IMR-90 (cell line): ENCODE data around the gene PHOSPHO1. TPM values are rescaled to one million over a fixed set of nuclear protein-coding genes. Genes with fewer than 3 reads are reported as not detected.

Source experiments
- ATAC-seq: fragments of 200-7000 bp; cut with Tn5 transposase; 2 replicates; pipeline ENCODE4 v1.9.1; 2020; ENCODE audit warnings: low read depth, mild to moderate bottlenecking, moderate library complexity
- BruUV-seq: library from RNA; stranded (reverse); fragments of 400-500 nt; replicated peaks from 2 replicates; lab custom pipeline; 2021; lab: Mats Ljungman, UMichigan
- CTCF ChIA-PET: fragments of 300-600 bp; formaldehyde crosslinking; extraction: SDS; loops from one replicate; lab custom pipeline; 2021; ENCODE audit warnings: antibody characterized with exemption; lab: Yijun Ruan, JAX
- POLR2A ChIA-PET: fragments of 300-600 bp; sonication (Branson Sonifier 250); formaldehyde crosslinking; loops from one replicate; lab custom pipeline; 2022; ENCODE audit warnings: antibody characterized with exemption; ENCODE audit not compliant: unreplicated experiment; lab: Charles Lee
- DNase-seq: peaks from one replicate; pipeline ENCODE4 v3.0.0; 2013
- H2AFZ ChIP-seq: replicated peaks from 2 replicates; pipeline ENCODE3; 2013; ENCODE audit warnings: low read length, mild to moderate bottlenecking; ENCODE audit not compliant: poor library complexity
- H2AK5ac ChIP-seq: 2 replicates; pipeline ENCODE4 v1.6.1; 2013; ENCODE audit warnings: low read depth, low read length, inconsistent platforms
- H2AK9ac ChIP-seq: replicated peaks from 2 replicates; pipeline ENCODE3; 2013; ENCODE audit warnings: mild to moderate bottlenecking, low read depth, low read length, moderate library complexity; ENCODE audit not compliant: poor library complexity
- H2BK120ac ChIP-seq: 2 replicates; pipeline ENCODE4 v1.6.1; 2013; ENCODE audit warnings: low read depth, low read length, inconsistent platforms
- H2BK15ac ChIP-seq: 3 replicates; pipeline ENCODE4 v1.6.1; 2013; ENCODE audit warnings: low read depth, low read length, inconsistent platforms
- H2BK20ac ChIP-seq: 2 replicates; pipeline ENCODE4 v1.6.1; 2013; ENCODE audit warnings: low read depth, mild to moderate bottlenecking, inconsistent platforms, low read length, moderate library complexity
- H2BK5ac ChIP-seq: 2 replicates; pipeline ENCODE4 v1.6.1; 2013; ENCODE audit warnings: mild to moderate bottlenecking, low read depth, low read length, inconsistent platforms; ENCODE audit not compliant: poor library complexity, severe bottlenecking
- H3K14ac ChIP-seq: replicated peaks from 2 replicates; pipeline ENCODE4 v1.6.1; 2013; ENCODE audit warnings: low read depth, low read length, inconsistent platforms
- H3K18ac ChIP-seq: 2 replicates; pipeline ENCODE4 v1.6.1; 2013; ENCODE audit warnings: low read depth, low read length, control low read depth
- H3K23ac ChIP-seq: 2 replicates; pipeline ENCODE4 v1.6.1; 2013; ENCODE audit warnings: low read depth, low read length, inconsistent platforms
- H3K27ac ChIP-seq: 2 replicates; pipeline ENCODE4 v1.5.1; 2013; ENCODE audit warnings: mild to moderate bottlenecking, control low read depth, low read length; ENCODE audit not compliant: insufficient read depth
- H3K27me3 ChIP-seq: 2 replicates; pipeline ENCODE4 v1.6.1; 2013; ENCODE audit warnings: low read length; ENCODE audit not compliant: control insufficient read depth, insufficient read depth
- H3K36me3 ChIP-seq: 2 replicates; pipeline ENCODE4 v1.6.1; 2013; ENCODE audit warnings: low read length, mixed read lengths; ENCODE audit not compliant: control insufficient read depth, insufficient read depth
- H3K4ac ChIP-seq: 2 replicates; pipeline ENCODE4 v1.6.1; 2013; ENCODE audit warnings: low read depth, low read length, inconsistent platforms
- H3K4me1 ChIP-seq: 2 replicates; pipeline ENCODE4 v1.6.1; 2013; ENCODE audit warnings: low read length, mixed read lengths; ENCODE audit not compliant: control insufficient read depth, insufficient read depth
- H3K4me2 ChIP-seq: 2 replicates; pipeline ENCODE4 v1.6.1; 2013; ENCODE audit warnings: low read depth, mild to moderate bottlenecking, control low read depth, low read length, moderate library complexity
- H3K4me3 ChIP-seq: 2 replicates; pipeline ENCODE4 v1.5.1; 2013; ENCODE audit warnings: low read depth, mild to moderate bottlenecking, control low read depth, low read length, moderate library complexity; ENCODE audit not compliant: insufficient read depth
- H3K56ac ChIP-seq: 2 replicates; pipeline ENCODE4 v1.6.1; 2013; ENCODE audit warnings: low read length, inconsistent platforms; ENCODE audit not compliant: insufficient read depth; ENCODE audit errors: extremely low read depth
- H3K79me1 ChIP-seq, 2 experiments: 2 replicates each; pipeline ENCODE4 v1.6.1; 2013; ENCODE audit warnings: low read length in 2 of 2, inconsistent platforms in 1 of 2, low read depth in 1 of 2
- H3K9ac ChIP-seq: 2 replicates; pipeline ENCODE4 v1.6.1; 2013; ENCODE audit warnings: low read depth, low read length, control low read depth
- H3K9me1 ChIP-seq: 2 replicates; pipeline ENCODE4 v1.6.1; 2013; ENCODE audit warnings: low read length, inconsistent platforms; ENCODE audit not compliant: insufficient read depth
- H3K9me3 ChIP-seq: 2 replicates; pipeline ENCODE4 v1.6.1; 2013; ENCODE audit warnings: low read length; ENCODE audit not compliant: control insufficient read depth, insufficient read depth
- H4K20me1 ChIP-seq: 2 replicates; pipeline ENCODE4 v1.6.1; 2013; ENCODE audit warnings: low read length, inconsistent platforms; ENCODE audit not compliant: insufficient read depth
- H4K5ac ChIP-seq: 2 replicates; pipeline ENCODE4 v1.6.1; 2013; ENCODE audit warnings: mild to moderate bottlenecking, low read depth, low read length, control low read depth
- H4K8ac ChIP-seq, 2 experiments: 2 replicates each; pipeline ENCODE4 v1.6.1; 2013; ENCODE audit warnings: low read depth in 2 of 2, low read length in 2 of 2, control low read depth in 1 of 2, inconsistent platforms in 1 of 2
- H4K91ac ChIP-seq: 2 replicates; pipeline ENCODE4 v1.6.1; 2013; ENCODE audit warnings: low read depth, low read length, inconsistent platforms; ENCODE audit not compliant: insufficient read depth
- BHLHE40 ChIP-seq: fragments of 150-350 bp; IDR thresholded peaks from 2 replicates; pipeline ENCODE4 v1.6.1; 2016; ENCODE audit warnings: mild to moderate bottlenecking, low read depth, low read length
- CEBPB ChIP-seq: IDR thresholded peaks from 2 replicates; pipeline ENCODE4 v1.6.1; 2012; ENCODE audit warnings: low read depth, low read length, improper control_type of control experiment
- CHD1 ChIP-seq: IDR thresholded peaks from 2 replicates; pipeline ENCODE4 v1.6.1; 2012; ENCODE audit warnings: low read depth, low read length, improper control_type of control experiment
- MAZ ChIP-seq: IDR thresholded peaks from 2 replicates; pipeline ENCODE4 v1.6.1; 2012; ENCODE audit warnings: low read depth, mild to moderate bottlenecking, low read length, improper control_type of control experiment, moderate library complexity, borderline replicate concordance
- MXI1 ChIP-seq: IDR thresholded peaks from 2 replicates; pipeline ENCODE4 v1.6.1; 2012; ENCODE audit warnings: low read depth, mild to moderate bottlenecking, low read length, moderate library complexity, borderline replicate concordance
- NFE2L2 ChIP-seq: fragments of 150-350 bp; IDR thresholded peaks from 2 replicates; pipeline ENCODE4 v1.6.1; 2016; ENCODE audit warnings: low read depth, mild to moderate bottlenecking, low read length
- USF2 ChIP-seq: fragments of 150-350 bp; IDR thresholded peaks from 2 replicates; pipeline ENCODE4 v1.6.1; 2017; ENCODE audit warnings: mild to moderate bottlenecking, antibody characterized with exemption, low read length, low read depth
- WGBS, 2 experiments: methylation state at CpG; one replicate each; pipeline versions ENCODE4 v1.1.5 to v1.1.7; 2013; ENCODE audit warnings: missing lambda C conversion rate in 2 of 2; ENCODE audit not compliant: insufficient read length in 1 of 2; ENCODE audit errors: extremely low coverage in 2 of 2; 5-methylcytosine and 5-hydroxymethylcytosine counted together
- dilution Hi-C: fragments of 300-500 bp; cut with HindIII; formaldehyde crosslinking; loops from one replicate; pipeline ENCODE4 v1.14.3; 2018; ENCODE audit warnings: low sequenced_read_pairs; ENCODE audit not compliant: unreplicated experiment
- in situ Hi-C: fragments of 300-500 bp; cut with MboI; formaldehyde crosslinking; loops from 3 replicates; pipeline ENCODE4 v1.14.3; 2019; ENCODE audit warnings: low sequenced_read_pairs, inconsistent platforms, mixed read lengths
- intact Hi-C: fragments of 100-400 bp; cut with micrococcal nuclease; formaldehyde crosslinking; loops from 2 replicates; pipeline ENCODE4 v1.10.0; 2022
- polyA plus RNA-seq, 3 experiments: library from polyadenylated mRNA; depleted of rRNA; stranded (reverse); fragments of >200 nt; gene quantifications; 2 replicates each; pipeline ENCODE4 v1.2.3, GENCODE V29; 2012; ENCODE audit warnings: low replicate concordance in 1 of 3
- total RNA-seq: library from RNA; depleted of rRNA; stranded (reverse); fragments of >200 nt; gene quantifications from 2 replicates; pipeline ENCODE4 v1.2.3, GENCODE V29; 2012
- TF ChIP-seq, protein P1 (sequence below): fragments of 150-350 bp; IDR thresholded peaks from 2 replicates; pipeline ENCODE4 v1.6.1; 2016; ENCODE audit warnings: low read depth, mild to moderate bottlenecking, low read length, moderate library complexity, borderline replicate concordance
- TF ChIP-seq, protein P2 (sequence below): conservative IDR thresholded peaks from 2 replicates; pipeline ENCODE4 v1.5.1; 2012; ENCODE audit warnings: mild to moderate bottlenecking, low read depth, low read length, improper control_type of control experiment

Gene PHOSPHO1
- total and polyA plus RNA-seq, 2 of the 4 experiments (the other 2 are of a cell fraction) = under 0.01 to 0.48 TPM

GRCh38 chr17:49183341-49183740 is 47.2 kb downstream of the PHOSPHO1 start:
- Histone ChIP-seq H3K4me1 (no peaks in the 10 kb centered on the region), H3K23ac (no peak overlapping the region), H3K27me3 (peaks cover 2% of the 10 kb centered on the region), H4K5ac (no peak overlapping the region), H3K79me1 (no peaks in the 10 kb centered on the region), H4K8ac (no peak overlapping the region), H2BK120ac (no peak overlapping the region), H4K91ac (no peak overlapping the region), H3K4ac (no peak overlapping the region), H3K56ac (no peak overlapping the region), H3K14ac (no peak overlapping the region), H3K27ac (no peak overlapping the region), H3K36me3 (no peaks in the 10 kb centered on the region), H2AK9ac (no peak overlapping the region), H3K4me3 (no peak overlapping the region), H2BK15ac (no peak overlapping the region), H2AFZ (no peak overlapping the region), H3K18ac (no peak overlapping the region), H3K9me3 (peaks cover 17% of the 10 kb centered on the region), H2BK5ac (no peak overlapping the region), H3K9ac (no peak overlapping the region), H2BK20ac (no peak overlapping the region), H3K9me1 (no peaks in the 10 kb centered on the region; the same call in 1 of the 2 replicates), H2AK5ac (no peak overlapping the region), H4K20me1 (no peaks in the 10 kb centered on the region), H3K4me2 (no peak overlapping the region)
- DNase-seq = no peak
- dilution Hi-C loops = no loop called here
- intact Hi-C loops = loop anchor here (10.0 kb wide), 1 partner anchor 119 kb away; no protein-coding TSS in a partner anchor
- 60% methylated on average over 1 of the region's 5 CpGs; no CpG with 5 or more reads in 1 of the 2 experiments for WGBS, 2 experiments
- in situ Hi-C loops = no loop called here
- ChIA-PET POLR2A (no interaction called here), CTCF (no interaction called here)
- TF ChIP-seq USF2 (no peak), NFE2L2 (no peak), CHD1 (no peak), MAZ (no peak), MXI1 (no peak), BHLHE40 (no peak), CEBPB (no peak)
- TF ChIP-seq, protein P1, sequence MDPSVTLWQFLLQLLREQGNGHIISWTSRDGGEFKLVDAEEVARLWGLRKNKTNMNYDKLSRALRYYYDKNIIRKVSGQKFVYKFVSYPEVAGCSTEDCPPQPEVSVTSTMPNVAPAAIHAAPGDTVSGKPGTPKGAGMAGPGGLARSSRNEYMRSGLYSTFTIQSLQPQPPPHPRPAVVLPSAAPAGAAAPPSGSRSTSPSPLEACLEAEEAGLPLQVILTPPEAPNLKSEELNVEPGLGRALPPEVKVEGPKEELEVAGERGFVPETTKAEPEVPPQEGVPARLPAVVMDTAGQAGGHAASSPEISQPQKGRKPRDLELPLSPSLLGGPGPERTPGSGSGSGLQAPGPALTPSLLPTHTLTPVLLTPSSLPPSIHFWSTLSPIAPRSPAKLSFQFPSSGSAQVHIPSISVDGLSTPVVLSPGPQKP = no peak
- TF ChIP-seq, protein P2, sequence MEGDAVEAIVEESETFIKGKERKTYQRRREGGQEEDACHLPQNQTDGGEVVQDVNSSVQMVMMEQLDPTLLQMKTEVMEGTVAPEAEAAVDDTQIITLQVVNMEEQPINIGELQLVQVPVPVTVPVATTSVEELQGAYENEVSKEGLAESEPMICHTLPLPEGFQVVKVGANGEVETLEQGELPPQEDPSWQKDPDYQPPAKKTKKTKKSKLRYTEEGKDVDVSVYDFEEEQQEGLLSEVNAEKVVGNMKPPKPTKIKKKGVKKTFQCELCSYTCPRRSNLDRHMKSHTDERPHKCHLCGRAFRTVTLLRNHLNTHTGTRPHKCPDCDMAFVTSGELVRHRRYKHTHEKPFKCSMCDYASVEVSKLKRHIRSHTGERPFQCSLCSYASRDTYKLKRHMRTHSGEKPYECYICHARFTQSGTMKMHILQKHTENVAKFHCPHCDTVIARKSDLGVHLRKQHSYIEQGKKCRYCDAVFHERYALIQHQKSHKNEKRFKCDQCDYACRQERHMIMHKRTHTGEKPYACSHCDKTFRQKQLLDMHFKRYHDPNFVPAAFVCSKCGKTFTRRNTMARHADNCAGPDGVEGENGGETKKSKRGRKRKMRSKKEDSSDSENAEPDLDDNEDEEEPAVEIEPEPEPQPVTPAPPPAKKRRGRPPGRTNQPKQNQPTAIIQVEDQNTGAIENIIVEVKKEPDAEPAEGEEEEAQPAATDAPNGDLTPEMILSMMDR = no peak
- BruUV-seq = no TSS peak
- no peak for ATAC-seq
